ENCODE data around the gene CCDC136. TPM values are rescaled to one million over a fixed set of nuclear protein-coding genes. Genes with fewer than 3 reads are reported as not detected.

Gene CCDC136
- total and polyA plus RNA-seq, 2 donors (not counting 1 experiment from before 2014, with no cell fraction given) = 8.3 to 12.1 TPM

DNA sequence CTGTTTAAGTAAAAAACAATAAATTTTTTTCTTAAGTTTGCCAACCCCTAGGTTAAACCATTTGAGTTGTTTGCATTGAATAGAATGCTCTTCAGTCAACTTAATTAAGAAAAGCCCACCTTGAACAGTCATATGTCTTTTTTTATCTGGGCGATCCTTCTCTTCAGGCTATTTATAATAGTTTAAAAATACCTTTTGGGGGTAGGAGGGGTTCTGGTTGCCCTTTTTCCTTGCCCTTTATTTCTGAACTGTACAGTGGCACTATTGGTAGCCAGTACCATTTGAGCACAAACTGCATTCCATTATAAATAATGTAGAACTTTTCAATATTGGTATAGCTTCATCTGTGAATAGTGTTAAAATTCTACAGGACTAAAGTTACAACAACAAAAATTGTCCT is 39.5 kb upstream of the CCDC136 start:
- H3K36me3 ChIP-seq (ENCODE audit: control insufficient read depth, insufficient read depth, low read length) = peaks cover 17% of the 10 kb centered on the region
- H4K20me1 ChIP-seq (ENCODE audit: control insufficient read depth, extremely low read depth, insufficient read depth, low read length) = peaks cover 12% of the 10 kb centered on the region
- H3K4me2 ChIP-seq (ENCODE audit: extremely low read depth, insufficient read depth, low read length) = no peak overlapping the region
- no peaks in the 10 kb centered on the region for H3K9me3 ChIP-seq (ENCODE audit: control insufficient read depth, insufficient read depth, low read depth, low read length)
- no peak overlapping the region for H3K4me3 ChIP-seq (replicated peaks in 1 of 4; ENCODE audit: control extremely low read depth in 1 of 4, insufficient read depth in 1 of 4, low read depth in 3 of 4, low read length in 4 of 4)
- no peak for DNase-seq (ENCODE audit: low read depth in 2 of 2)
- no peak overlapping the region for H3K27ac ChIP-seq (ENCODE audit: insufficient read depth, low read length)
- H3K79me2 ChIP-seq (ENCODE audit: control insufficient read depth, insufficient read depth, low read length) = peaks cover 84% of the 10 kb centered on the region
- no peak overlapping the region for H2AFZ ChIP-seq (ENCODE audit: low read length)
- peaks cover 10% of the 10 kb centered on the region for H3K4me1 ChIP-seq (ENCODE audit: control insufficient read depth, extremely low read depth, insufficient read depth, low read length)
- no peak overlapping the region for H3K9ac ChIP-seq (ENCODE audit: insufficient read depth, low read length)
- TF ChIP-seq, protein P1, sequence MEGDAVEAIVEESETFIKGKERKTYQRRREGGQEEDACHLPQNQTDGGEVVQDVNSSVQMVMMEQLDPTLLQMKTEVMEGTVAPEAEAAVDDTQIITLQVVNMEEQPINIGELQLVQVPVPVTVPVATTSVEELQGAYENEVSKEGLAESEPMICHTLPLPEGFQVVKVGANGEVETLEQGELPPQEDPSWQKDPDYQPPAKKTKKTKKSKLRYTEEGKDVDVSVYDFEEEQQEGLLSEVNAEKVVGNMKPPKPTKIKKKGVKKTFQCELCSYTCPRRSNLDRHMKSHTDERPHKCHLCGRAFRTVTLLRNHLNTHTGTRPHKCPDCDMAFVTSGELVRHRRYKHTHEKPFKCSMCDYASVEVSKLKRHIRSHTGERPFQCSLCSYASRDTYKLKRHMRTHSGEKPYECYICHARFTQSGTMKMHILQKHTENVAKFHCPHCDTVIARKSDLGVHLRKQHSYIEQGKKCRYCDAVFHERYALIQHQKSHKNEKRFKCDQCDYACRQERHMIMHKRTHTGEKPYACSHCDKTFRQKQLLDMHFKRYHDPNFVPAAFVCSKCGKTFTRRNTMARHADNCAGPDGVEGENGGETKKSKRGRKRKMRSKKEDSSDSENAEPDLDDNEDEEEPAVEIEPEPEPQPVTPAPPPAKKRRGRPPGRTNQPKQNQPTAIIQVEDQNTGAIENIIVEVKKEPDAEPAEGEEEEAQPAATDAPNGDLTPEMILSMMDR (conservative IDR thresholded peaks at IDR 0.05 in 1 of 2, IDR thresholded peaks at IDR 0.05 in 1 of 2; ENCODE audit: low read depth in 1 of 2, low read length in 2 of 2) = no peak
- no peak for TF ChIP-seq EZH2 (IDR thresholded peaks at IDR 0.05; ENCODE audit: low read length, missing control alignments)
- H3K27me3 ChIP-seq (ENCODE audit: control insufficient read depth, insufficient read depth, low read length) = no peaks in the 10 kb centered on the region

DNA sequence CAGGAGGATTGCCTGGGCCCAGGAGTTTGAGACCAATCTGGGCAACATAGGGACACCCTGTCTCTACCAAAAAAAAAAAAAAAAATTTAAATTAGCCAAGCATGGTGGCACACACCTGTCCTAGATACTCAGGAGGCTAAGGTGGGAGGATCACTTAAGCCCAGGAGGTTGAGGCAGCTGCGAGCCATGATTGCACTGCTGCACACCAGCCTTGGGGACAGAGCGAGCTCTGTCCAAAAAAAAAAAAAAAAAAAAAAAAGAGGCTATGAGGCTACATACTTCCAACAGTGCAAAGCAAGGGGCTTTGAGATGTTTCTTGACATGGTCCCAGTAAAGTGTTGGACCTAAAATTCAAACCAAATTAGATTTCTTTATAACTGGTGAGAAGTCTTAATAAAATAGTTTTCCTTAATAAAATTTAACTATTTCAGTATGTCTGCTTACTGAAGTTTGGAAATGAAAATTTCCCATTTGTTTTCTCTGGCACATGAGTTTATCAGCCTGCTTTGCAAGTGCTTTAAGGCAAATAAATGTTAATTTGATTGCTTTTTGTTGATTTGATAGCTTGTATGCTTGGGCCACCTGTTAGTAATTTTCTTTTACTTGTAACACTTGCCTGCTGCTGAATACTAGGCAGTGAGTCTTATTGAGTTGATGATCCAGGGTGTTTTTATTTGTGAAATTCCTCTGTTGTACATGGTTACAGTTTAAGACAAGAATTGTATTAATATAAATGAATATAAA is 36.5 kb upstream of the CCDC136 start:
- Histone ChIP-seq H3K4me2 (ENCODE audit: extremely low read depth, insufficient read depth, low read length) (peak overlapping the region; percentile 25), H3K36me3 (ENCODE audit: control insufficient read depth, insufficient read depth, low read length) (peaks cover 13% of the 10 kb centered on the region), H3K27me3 (ENCODE audit: control insufficient read depth, insufficient read depth, low read length) (no peaks in the 10 kb centered on the region), H3K4me1 (ENCODE audit: control insufficient read depth, extremely low read depth, insufficient read depth, low read length) (peaks cover 10% of the 10 kb centered on the region), H3K4me3 (replicated peaks in 1 of 4; ENCODE audit: control extremely low read depth in 1 of 4, insufficient read depth in 1 of 4, low read depth in 3 of 4, low read length in 4 of 4) (no peak overlapping the region), H3K27ac (ENCODE audit: insufficient read depth, low read length) (peak overlapping the region; percentile 33), H4K20me1 (ENCODE audit: control insufficient read depth, extremely low read depth, insufficient read depth, low read length) (peaks cover 2% of the 10 kb centered on the region), H3K9me3 (ENCODE audit: control insufficient read depth, insufficient read depth, low read depth, low read length) (no peaks in the 10 kb centered on the region), H3K79me2 (ENCODE audit: control insufficient read depth, insufficient read depth, low read length) (peaks cover 80% of the 10 kb centered on the region), H2AFZ (ENCODE audit: low read length) (no peak overlapping the region), H3K9ac (ENCODE audit: insufficient read depth, low read length) (no peak overlapping the region)
- TF ChIP-seq, protein P1 (conservative IDR thresholded peaks at IDR 0.05 in 1 of 2, IDR thresholded peaks at IDR 0.05 in 1 of 2; ENCODE audit: low read depth in 1 of 2, low read length in 2 of 2) = no peak
- TF ChIP-seq EZH2 (IDR thresholded peaks at IDR 0.05; ENCODE audit: low read length, missing control alignments) = no peak
- DNase-seq (ENCODE audit: low read depth in 2 of 2) = no peak

DNA sequence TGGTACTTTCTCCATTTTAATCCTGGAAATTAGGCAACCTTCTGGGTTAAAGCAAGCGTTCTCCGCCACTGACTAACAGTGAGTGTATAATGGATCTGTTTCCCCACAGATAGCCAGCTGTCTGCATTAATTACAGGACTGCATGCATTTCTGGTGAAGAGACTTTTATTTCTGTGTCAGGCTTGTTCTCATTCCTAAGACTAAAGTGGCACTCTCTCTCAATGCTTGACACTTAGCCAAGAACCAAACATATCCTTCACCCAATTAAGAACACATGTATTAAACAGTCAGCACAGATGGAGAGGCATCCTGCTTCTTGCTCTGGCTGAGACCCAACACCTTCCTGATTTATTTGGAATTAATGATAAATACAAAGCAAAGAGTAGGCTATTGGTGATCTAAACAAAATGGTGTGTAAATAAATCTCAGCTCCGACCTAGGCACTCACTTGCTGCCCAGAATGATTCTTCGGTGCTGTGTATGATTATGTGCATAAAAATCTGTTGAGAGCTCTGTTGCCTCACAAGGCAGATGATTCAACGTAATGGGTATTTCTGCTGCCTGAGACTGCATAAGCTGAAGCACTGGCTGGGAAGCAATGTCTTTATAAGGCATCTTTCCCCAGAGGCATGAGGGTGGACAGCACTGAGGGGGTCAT is 35.8 kb upstream of the CCDC136 start:
- no peak overlapping the region for H3K4me3 ChIP-seq (replicated peaks in 1 of 4; ENCODE audit: control extremely low read depth in 1 of 4, insufficient read depth in 1 of 4, low read depth in 3 of 4, low read length in 4 of 4)
- H3K36me3 ChIP-seq (ENCODE audit: control insufficient read depth, insufficient read depth, low read length) = peaks cover 12% of the 10 kb centered on the region
- peak; percentile 92 to 94 for DNase-seq (ENCODE audit: low read depth in 2 of 2)
- no peaks in the 10 kb centered on the region for H4K20me1 ChIP-seq (ENCODE audit: control insufficient read depth, extremely low read depth, insufficient read depth, low read length)
- H3K27me3 ChIP-seq (ENCODE audit: control insufficient read depth, insufficient read depth, low read length) = no peaks in the 10 kb centered on the region
- peak overlapping the region; percentile 43 for H3K27ac ChIP-seq (ENCODE audit: insufficient read depth, low read length)
- H3K9ac ChIP-seq (ENCODE audit: insufficient read depth, low read length) = no peak overlapping the region
- peaks cover 73% of the 10 kb centered on the region for H3K79me2 ChIP-seq (ENCODE audit: control insufficient read depth, insufficient read depth, low read length)
- peaks cover 10% of the 10 kb centered on the region for H3K4me1 ChIP-seq (ENCODE audit: control insufficient read depth, extremely low read depth, insufficient read depth, low read length)
- H3K4me2 ChIP-seq (ENCODE audit: extremely low read depth, insufficient read depth, low read length) = no peak overlapping the region
- TF ChIP-seq, protein P1 (conservative IDR thresholded peaks at IDR 0.05 in 1 of 2, IDR thresholded peaks at IDR 0.05 in 1 of 2; ENCODE audit: low read depth in 1 of 2, low read length in 2 of 2) = no peak
- no peak for TF ChIP-seq EZH2 (IDR thresholded peaks at IDR 0.05; ENCODE audit: low read length, missing control alignments)
- H3K9me3 ChIP-seq (ENCODE audit: control insufficient read depth, insufficient read depth, low read depth, low read length) = no peaks in the 10 kb centered on the region
- H2AFZ ChIP-seq (ENCODE audit: low read length) = no peak overlapping the region
